Activated CD4-positive, alpha-beta T cell treated with anti-CD3 and anti-CD28 coated beads, Interleukin-2, Interleukin-4, amounts not matched to agents 100 ng/mL and 50 ng/mL, durations not matched to agents 16 hours and 8 hours (primary cell): ENCODE data around the gene KCNC4.

Experiments
- DNase-seq: peaks from one replicate; pipeline ENCODE4 v3.0.0-alpha.2; 2020; ENCODE audit warnings: low spot score

The KCNC4 gene

GRCh38 chr1:110230381-110231199 is 20.5 kb downstream of the KCNC4 start:
- DNase-seq: no peak

DNA sequence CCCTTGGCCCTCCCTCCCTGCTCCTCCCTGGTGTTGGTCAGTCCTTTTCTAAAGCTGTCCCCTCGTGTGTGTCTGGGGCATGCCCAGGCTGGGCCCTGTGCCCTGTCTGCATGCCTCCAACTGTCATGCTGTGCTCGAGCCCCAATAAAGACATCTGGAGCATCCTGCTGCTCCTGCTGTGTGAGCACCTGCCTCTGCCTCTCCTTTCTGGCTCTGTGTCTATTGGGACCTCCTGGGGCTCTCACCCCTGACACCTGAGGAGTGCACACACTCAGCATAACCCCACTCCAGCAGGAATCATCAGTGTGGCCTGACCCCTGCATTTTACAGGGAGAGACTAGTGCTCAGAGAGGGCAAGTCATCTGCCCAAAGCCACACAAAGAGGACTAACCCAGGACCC is 23.7 kb downstream of the KCNC4 start:
- DNase-seq: no peak

DNA sequence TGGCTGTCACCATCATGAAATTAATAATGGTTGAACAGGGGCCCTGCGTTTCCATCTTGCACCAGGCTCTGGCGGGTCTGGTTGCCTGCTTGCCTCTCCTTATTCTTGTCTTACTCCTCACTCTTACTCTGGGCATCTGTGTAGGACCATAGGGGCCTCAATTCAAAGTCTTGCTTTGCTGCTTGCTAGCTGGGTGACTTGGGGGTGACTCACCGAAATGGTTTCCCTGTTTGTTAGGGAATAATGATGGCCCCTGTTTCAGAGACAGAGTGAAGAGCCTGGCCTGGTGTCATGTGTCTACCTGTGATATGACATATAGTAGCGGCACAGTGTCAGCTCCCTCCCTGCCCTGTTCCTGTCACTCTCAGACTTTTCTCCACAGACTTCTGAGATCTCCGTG is 24.6 kb downstream of the KCNC4 start:
- DNase-seq: no peak

- no peak for DNase-seq
Observed at GRCh38 chr1:110235181-110235833, 25.2 kb downstream of the KCNC4 start.

DNA sequence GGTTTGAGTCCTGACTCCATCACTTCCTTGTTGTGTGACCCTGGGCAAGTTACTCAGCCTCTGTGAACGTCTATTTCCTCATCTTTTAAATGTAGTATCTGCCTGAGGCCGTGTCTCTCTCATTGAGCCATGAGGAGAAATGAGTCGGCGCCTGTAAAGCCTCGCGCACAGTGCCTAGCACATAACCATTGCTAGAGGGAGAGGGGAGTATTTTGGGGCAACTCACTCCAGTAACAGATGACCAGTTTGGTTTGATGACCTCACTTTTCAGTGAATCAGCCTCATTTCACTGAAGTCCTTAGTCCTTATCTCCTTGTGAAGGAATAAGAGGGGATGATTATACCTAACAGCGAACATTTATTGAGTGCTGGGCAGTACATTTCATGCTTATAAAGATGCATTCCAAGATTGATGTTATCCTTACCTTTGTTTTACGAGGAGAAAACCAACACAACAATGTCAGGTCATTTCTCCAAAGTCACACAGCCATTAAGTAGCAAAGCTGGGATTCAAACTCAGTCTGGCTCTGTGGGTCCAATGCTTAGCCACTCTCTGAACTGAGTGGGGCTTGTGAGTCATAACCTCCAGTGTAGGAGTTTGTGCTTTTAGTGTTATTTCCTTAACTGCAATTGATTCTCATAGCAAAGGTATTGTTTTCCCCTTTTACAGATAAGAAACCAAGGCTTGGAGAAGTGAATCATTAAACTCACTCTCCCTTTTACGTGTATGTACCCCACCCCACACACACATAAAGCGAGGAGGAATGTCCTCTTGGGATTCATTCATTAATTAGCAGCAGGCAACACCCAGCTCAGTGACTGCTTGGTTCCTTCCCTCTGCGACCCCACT is 25.9 kb downstream of the KCNC4 start:
- peak; percentile 83 for DNase-seq

- no peak for DNase-seq
Observed at GRCh38 chr1:110237386-110238152, 27.5 kb downstream of the KCNC4 start.

DNA sequence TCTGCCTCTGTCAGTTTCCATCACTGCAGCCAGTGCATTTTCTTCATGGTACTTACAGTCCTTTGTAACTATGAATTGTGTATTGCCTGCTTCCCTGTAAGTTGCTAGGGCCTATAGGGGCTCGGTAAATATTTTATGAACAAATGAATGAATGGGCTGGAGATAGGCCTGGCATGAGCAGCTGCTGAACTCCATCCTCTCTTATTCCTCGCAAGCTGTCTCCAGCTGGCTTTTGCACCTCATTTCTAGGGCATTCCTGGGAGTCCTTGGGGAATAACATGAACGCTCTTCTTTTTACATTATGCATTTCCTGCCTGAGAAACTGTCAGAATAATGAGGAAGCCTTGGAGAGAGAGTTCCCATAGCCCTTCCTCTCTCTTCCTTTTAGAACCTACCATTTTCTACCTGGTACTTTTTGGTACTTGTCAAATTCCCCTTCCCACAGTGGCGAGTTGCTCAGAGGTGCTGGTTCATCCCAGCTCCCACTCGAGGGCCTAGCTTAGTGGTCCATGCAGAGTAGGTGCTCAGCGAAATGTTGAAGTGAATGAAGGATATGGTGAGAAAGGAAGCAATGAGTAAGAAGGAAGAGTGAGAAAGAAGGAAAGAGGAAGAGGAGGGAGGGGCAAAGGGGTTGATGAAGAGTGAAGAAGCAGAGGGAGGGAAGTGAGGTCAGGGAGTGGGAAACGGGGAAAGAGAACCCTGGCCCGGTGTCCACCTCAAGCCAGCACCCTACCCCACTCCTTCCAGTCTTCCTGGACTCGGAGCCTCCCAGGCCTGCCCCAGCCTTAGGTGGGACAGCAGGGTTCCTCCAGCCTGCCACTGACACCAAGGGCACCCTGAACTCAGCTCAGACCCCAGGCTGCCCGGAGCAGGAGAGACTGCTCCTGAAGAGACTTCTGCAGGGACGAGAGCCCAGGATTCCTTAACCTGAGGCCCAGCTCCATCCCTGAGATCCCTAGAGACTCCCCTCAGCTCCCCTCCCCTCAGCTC is 29.6 kb downstream of the KCNC4 start:
- DNase-seq: no peak

DNA sequence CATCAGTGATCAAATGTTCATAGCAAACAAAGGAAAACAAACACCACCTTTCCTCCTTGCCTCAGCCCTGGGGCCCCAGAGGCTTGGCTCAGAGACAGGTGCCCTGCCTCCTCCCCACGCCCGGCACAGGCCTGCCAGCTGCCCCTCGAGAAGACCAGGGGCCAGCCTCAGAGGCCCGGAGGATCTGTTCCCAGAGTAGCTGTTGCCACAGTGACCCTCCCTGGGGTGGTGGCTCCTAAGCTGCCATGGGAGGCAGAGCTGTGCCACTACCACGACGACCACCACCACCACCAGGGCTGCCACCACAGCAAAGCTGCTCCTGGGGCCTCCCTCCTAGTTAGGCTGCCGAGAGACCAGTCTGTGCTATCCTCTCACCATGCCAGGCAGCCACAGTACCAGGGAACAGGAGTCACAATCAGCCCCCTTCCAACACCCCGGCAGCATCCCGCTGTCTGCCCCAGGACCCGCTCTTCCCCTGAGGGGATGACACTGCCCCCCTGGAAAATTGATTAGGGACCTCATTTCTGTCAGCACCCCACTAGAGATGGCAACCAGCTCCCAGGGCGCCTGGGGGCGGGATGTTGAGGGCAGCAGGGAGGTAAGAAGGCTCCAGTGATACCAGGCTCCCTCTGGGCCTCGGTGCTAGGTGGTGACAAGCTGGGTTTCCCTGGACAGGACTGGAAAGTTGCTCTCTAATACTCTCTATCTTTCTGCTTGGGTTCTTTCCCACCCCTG is 30.5 kb downstream of the KCNC4 start:
- no peak for DNase-seq

DNA sequence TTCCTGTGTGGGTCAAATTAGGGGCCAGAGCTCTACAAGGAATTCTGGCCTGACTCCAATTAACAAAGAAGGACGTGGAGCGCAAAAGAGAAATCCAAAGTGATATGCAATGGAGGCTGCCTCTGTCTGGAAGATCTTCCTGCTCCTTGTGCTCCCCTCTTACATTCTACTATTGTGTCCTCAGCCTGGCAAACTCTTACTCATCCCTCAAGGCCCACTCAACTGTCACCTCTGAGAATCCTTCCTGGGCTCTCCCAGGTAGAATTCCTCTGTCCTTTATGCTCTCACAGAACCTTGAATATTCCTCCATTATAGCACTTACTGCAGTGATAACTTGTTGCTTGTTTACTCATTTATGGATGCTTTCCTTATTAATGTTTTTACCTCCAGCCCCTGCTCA is 31.4 kb downstream of the KCNC4 start:
- no peak for DNase-seq

GRCh38 chr1:110242062-110242461 is 31.9 kb downstream of the KCNC4 start:
- DNase-seq: no peak

GRCh38 chr1:110242731-110243130 is 32.6 kb downstream of the KCNC4 start:
- DNase-seq: no peak

GRCh38 chr1:110243146-110243545 is 33.0 kb downstream of the KCNC4 start:
- DNase-seq: no peak

DNA sequence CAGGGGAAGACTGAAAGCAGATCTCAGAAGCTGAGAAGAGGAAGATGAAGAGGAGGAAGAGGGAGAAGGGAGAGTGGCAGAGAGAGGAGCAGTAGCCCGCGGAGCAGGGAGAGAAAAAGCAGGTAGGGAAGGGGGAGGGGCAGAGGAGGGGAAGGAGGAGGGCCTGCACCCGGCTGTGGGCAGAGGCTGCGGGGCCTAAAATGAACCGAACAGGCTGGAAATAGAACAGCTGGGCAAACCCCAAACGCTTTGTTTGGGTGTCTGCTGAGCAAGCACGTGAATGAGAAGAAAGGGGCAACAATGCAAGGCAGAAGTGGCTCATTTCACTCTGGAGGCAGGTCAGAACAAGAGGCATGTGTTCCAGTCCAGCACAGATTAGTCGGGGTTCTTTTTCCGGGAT is 33.5 kb downstream of the KCNC4 start:
- peak; percentile 9 for DNase-seq

GRCh38 chr1:110245876-110246620 is 35.9 kb downstream of the KCNC4 start:
- DNase-seq: no peak

GRCh38 chr1:110248746-110249145 is 38.6 kb downstream of the KCNC4 start:
- DNase-seq: no peak

DNA sequence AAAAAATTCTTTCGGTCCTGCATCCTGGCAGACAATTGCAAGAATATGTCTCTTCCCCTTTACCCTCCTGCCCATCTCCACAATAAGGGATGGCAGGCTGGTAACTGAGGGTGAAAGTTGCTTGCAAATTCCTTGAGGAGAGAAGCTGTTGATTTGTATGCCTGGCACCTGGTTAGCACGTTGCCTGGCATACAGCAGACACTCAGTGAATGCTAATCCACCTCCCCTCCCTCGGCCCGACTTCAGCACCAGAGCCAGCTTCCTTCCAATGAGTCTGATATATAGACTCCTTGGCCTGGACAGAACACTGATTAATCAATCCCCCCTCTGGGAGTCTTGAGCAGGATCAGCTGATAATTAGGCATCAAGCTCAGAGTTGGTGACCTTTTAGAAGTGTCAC is 39.1 kb downstream of the KCNC4 start:
- no peak for DNase-seq

- DNase-seq: no peak
Observed at GRCh38 chr1:110250008-110250407, 39.9 kb downstream of the KCNC4 start.

- no peak for DNase-seq
Observed at GRCh38 chr1:110250749-110251148, 40.6 kb downstream of the KCNC4 start.

DNA sequence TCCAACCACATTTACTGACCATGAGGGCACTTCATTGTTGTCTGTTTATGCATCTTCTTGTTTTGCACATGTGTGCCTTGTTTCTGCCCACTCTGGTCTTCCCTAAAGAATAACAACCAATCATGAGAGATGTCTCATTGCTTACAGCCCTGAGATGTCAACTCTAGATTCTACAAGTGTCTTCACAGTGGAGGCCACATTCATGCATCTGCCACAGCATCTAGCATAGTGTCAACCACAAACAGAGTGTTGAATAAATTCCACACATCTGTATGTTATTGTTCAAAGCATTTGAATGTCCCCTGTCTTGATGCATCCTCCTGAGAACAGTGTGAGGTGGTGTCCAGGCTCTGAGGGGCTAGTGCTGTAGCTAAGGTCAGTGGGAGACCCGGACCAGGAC is 43.1 kb downstream of the KCNC4 start:
- DNase-seq: no peak
